Fibroblast of skin of right biceps (primary cell): ENCODE results near the gene TEFM.
"Not testable (repeated sequence)": the region's sequence is repeated elsewhere in the genome, so short reads cannot be mapped to it uniquely, and the experiment has no call there.

Experiments used
- DNase-seq: peaks from one replicate; pipeline ENCODE4 v3.0.0-alpha.2; 2013

Gene TEFM

DNA sequence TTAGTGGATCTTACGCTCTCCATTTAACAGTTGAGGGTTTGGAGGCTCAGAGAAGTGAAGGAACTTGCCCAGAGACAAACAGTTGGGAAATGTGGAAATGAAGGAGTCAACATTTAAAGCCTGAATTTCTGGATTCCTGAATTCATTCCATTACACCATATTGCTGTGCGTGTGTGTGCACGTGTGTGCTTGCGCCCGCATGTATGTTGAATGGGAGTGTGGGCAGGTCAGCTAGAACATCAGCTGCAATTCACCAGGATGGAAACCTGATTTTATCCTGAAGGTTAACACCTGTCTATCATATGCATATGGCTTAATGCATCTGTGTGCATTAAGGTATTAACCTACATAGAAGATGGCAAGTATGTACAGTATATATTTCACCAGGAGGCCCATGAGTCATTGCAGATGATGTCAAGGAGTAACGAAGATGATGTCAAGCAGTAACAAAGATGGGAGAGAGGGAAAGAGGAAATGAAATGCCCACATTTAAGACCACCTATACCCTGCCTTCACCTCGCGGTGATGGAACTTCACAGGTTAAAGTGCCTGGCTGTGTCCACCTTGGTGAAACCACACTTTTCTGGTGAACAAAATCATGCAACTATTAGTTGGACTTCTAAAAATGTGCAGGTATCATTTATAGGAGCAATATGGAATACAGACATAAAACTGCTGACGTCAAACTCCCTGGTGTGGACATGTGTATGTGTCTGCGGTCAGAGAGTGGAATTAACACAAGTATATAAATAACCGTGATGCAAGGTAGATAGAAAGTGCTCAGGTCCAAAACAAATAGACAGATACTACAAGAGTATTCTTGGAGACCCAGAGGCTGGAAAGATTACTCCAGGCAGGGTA lies 14.9 kb upstream of the TEFM start:
- DNase-seq, result no peak

GRCh38 chr17:30920282-30920681 lies 14.2 kb upstream of the TEFM start:
- DNase-seq, result no peak

DNA sequence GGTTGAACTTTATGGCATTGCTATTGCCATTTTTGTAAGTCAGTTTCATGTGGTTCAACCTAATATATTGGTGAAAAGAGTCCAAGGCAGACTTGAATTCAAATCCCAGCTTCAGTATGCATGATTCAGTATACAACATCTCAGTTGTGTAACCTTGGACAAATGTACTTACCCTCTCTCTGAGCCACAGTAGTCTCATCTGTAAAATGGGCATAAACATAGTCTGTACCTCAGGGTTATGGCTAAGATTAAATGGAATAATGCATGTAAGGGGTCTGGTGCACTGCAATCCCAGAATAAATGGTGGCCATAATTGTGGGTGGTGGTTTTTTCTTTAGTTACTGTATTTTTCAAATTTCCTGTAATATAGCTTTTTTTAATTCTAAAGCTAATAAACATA lies 11.0 kb upstream of the TEFM start:
- DNase-seq, result no peak

DNA sequence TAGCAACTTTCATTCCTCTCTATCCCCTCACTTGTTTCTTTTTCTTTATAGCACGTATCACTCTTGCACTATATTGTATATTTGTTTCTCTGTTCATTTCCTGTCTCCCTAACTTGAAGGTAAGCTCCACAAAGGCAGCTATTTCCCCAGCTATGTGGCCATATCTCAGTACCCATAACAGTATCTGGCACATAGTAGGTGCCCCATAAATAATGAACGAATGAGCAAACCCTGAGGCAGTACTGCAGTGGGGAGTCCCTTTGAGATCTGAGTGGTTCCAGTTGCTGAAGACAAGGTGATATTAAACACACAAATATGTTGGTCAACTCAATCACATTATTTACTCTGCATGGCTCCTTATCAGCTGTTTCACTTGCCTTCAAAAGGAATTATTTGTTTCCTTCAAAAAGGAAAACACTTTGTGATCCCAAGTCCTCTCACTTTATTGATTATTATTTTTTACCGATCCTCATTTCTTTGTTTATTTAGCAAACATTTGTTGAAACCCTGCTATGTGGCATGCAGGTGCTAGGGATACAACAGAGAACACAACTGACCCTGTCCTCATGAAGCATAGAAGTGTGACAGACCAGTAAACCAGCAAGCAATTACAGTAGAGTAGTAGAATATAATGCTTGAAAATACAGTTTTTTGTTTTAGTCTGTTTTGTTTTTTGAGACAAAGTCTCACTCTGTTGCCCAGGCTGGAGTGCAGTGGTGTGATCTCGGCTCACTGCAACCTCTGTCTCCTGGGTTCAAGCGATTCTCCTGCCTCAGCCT lies 10.0 kb upstream of the TEFM start:
- DNase-seq, result no peak

DNA sequence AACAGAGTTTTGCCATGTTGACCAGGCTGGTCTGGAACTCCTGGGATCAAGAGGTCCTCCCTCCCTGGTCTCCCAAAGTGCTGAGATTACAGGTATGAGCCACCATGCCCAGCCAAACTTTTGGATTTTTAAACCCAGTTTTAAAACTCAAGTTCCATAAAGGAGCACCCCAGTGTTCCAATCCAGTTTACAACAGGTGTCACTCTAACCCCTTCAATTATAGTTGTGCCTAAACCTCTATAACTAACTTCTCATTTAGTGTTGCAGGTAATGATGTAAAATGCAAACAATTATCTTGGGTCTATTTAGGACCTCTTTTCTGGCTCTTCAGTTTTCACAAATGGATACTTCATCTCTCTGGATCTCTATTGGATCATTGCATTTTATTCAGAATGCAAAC lies 7.9 kb upstream of the TEFM start:
- no peak for DNase-seq

- not testable (repeated sequence) for DNase-seq
These were observed 4.1 kb upstream of the TEFM start for GRCh38 chr17:30910151-30910550.

DNA sequence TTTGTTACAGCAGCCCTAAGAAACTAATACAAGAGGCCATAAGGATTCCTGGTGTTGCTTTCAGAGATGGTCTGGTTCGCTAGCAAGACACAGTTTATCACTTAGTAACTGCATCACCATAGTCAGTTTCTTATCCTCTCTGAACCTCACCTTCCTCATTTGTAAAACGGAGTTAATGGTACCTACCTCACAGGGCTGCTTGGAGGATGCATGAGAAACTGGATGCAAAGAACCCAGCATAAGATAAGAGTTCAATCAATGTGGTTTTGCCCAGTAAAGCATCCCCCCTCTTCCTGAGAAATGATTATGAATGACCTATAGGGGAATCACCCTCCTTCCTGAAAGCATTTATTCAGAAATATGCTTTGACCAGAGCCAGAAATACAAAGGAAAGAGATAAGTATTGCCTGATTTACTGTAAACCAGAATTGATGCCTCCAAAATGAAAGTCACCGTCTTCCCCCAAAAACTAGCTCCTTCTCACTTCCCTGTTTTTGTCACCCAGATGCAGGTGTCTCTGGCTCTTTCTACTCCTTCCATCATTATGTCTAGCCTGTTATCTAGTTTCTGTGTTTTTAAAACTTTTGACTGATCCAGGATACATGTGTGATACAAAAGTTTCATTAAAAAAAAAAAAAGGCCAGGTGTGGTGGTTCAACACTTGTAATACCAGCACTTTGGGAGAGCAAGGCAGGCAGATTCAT lies 2.8 kb upstream of the TEFM start:
- DNase-seq, result no peak

DNA sequence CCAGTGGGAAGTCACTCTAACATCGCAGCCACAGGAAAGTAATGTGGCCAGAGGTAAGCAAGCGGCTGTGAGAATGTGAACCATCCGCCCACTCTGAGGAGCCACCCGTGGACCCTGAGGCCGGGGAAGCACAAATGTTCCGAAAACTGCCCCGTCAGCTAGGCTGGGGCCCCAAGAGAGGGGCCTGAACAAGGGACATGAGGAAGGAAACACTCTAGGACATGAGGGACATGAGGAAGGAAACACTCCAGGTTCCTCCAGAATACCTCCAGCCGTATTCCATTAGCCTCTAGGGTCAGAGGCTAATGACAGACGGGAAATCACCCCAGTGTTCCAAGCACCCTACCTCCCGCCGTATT lies 317 bp downstream of the TEFM start:
- no peak for DNase-seq

DNA sequence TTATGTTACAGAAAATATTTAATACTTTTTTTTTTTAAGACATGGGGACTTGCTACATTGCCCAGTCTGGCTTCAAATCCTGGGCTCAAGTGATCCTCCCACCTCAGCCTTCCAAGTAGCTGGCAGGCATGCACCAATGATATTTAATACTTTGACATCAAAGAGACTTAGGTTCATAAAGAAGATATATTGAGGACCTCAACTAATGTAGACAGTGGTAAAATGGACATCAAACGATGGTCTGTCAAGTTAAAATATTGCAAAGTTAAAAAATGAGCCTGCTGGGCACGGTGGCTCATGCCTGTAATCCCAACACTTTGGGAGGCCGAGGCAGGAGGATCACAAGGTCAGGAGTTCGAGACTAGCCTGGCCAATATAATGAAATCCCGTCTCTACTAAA lies 8.7 kb downstream of the TEFM start:
- no peak for DNase-seq

- no peak for DNase-seq
These were observed 11.8 kb downstream of the TEFM start for GRCh38 chr17:30894236-30894635.

GRCh38 chr17:30886187-30886586 lies 19.9 kb downstream of the TEFM start:
- no peak for DNase-seq

DNA sequence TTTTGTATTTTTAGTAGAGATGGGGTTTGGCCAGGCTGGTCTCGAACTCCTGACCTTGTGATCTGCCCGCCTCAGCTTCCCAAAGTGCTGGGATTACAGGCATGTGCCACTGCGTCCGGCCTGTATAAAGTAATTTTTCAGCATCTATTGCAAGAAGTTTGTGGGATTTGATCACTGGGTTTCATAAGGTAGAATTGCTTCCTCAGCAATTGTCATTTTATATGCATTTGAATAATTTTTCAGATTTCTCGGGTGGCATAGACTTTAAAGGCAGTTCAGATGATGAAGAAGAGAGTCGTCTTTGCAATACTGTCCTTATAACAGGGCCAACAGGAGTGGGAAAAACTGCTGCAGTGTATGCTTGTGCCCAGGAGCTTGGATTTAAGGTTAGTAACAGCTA lies 37.0 kb downstream of the TEFM start:
- DNase-seq, result no peak

DNA sequence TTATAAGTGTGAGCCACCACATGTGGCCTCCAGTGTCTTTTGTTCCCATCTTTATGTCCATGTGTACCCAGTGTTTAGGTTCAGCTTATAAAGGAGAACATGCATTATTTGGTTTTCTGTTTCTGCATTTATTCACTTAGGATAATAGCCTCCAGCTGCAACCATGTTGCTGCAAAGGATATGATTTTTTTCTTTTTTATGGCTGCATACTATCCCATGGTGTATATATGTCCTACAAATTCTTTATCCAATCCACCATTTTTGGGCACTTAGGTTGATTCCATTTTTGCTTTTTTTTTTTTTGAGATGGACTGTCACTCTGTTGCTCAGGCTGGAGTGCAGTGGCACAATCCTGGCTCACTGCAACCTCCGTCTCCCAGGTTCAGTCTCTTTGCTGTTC lies 41.4 kb downstream of the TEFM start:
- DNase-seq, result no peak

DNA sequence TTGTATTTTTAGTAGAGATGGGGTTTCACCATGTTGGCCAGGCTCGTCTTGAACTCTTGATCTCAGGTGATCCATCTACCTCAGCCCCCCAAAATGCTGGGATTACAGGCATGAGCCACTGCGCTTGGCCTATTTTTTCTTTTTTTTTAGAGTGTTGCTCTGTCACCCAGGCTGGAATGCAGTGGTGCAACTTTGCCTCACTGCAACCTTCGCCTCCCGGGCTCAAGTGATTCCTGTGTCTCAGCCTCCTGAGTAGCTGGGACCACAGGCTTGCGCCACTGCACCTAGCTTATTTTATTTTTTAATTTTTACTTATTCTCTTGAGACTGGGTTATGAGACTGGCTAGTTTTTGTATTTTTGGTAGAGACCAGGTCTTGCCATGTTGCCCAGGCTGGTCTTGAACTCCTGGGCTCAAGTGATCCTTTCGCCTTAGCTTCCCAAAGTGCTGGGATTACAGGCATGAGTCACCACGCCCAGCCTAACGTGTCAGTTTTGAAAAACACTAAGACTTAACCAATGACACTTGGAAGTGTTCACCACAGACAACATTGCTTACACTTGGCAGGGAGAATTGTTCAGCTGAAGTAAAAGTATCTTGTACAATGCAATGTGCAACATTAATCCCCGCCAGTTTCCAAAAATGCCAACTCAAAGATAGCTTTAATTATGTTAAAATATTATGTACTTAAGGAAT lies 47.3 kb downstream of the TEFM start:
- peak; percentile 11 for DNase-seq

DNA sequence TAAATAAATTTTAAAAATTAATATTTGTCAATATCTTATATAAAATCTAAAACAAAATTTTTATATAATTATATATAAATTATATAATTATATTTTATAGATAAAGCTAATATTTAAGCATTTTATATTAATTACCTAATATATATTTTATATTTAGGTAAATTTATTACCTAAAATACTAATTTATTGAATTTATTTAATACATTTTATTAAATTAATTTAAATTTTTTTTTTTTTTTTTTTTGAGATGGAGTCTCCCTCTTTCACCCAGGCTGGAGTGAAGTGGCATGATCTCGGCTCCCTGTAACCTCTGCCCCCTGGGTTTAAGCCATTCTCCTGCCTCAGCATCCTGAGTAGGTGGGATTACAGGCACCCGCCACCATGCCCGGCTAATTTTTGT lies 51.9 kb downstream of the TEFM start:
- DNase-seq, result no peak
